ENCODE measurements around the gene LINC01488. TPM values are rescaled to one million over a fixed set of nuclear protein-coding genes. Genes with fewer than 3 reads are reported as not detected.

The LINC01488 gene
- total and polyA plus RNA-seq, 9 of the 15 experiments (the other 6 are each of a cell fraction or from before 2014, with no cell fraction given) = not detected

DNA sequence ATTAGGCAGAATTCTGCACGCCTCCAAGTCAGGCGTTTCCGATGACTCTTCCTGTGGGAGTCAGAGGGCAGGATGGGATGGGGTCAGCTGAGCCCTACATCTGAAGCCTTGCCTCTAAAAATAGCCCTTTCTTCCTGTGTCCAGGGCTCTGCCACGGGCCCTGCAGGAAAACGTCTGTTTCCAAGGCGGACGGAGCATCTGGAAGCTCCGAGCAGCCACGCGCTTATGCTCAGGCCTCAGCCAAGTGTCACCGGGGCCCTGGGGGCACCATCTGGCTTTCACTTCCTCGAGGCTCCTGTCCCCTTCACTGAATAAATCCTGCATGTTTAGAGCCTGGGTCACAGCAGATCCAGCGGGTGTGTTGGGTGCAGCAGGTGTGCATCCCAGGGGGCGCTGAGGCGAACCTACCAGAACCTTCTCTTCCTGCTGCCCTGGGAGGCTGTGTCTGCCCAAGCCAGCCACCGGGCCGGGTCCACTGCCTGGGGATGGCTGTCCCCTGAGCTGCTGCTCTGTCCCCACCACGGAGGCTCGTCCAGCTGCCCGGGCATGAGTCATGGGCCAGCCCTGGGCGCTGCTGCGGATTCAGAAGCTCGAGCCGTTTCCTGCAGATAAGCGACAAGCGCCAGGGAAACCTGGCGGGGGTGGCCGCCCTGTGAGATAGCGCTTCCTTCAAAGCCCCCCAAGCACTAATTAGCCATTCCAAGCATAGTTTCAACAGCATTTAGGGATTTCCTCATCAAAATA lies 32.0 kb upstream of the LINC01488 start (continued):
- TF ChIP-seq STAT5A (IDR thresholded peaks at IDR 0.05; ENCODE audit: borderline replicate concordance, low read length) (peak; percentile 57; the same call in 1 of the 2 replicates), ZNF512 (tag; IDR thresholded peaks at IDR 0.05) (no peak), ZNF77 (CRISPR knock-in tag; IDR thresholded peaks at IDR 0.05) (no peak), FIP1L1 (IDR thresholded peaks at IDR 0.05; ENCODE audit: low read depth, low read length, poor library complexity, severe bottlenecking) (no peak), SIN3A (IDR thresholded peaks at IDR 0.05; ENCODE audit: borderline replicate concordance in 2 of 2, control insufficient read depth in 1 of 2, low read depth in 2 of 2, low read length in 2 of 2) (no peak), WHSC1 (IDR thresholded peaks at IDR 0.05; ENCODE audit: low read length) (no peak), KLF13 (tag; IDR thresholded peaks at IDR 0.05; ENCODE audit: borderline replicate concordance, low read depth) (no peak), NCOA1 (IDR thresholded peaks at IDR 0.05; ENCODE audit: low read depth) (peak; percentile 55; the same call in 1 of the 2 replicates), NEUROD1 (IDR thresholded peaks at IDR 0.05; ENCODE audit: borderline replicate concordance, low read depth, low read length, partially characterized antibody) (peak; percentile 80), BCL6 (CRISPR knock-in tag; IDR thresholded peaks at IDR 0.05) (no peak), PML (IDR thresholded peaks at IDR 0.05; ENCODE audit: low read length) (peak; percentile 68; the same call in 1 of the 2 replicates), ZBTB7A (IDR thresholded peaks at IDR 0.05; ENCODE audit: borderline replicate concordance, control insufficient read depth, low read depth, low read length) (peak; percentile 94), HDAC3 (IDR thresholded peaks at IDR 0.05; ENCODE audit: borderline replicate concordance, partially characterized antibody) (peak; percentile 55), ZNF41 (CRISPR knock-in tag; conservative IDR thresholded peaks at IDR 0.05) (no peak), JUNB (CRISPR knock-in tag; conservative IDR thresholded peaks at IDR 0.05) (0 out of 2 replicates have a peak, but pooled peaks have one; percentile 9), IRF1 (CRISPR knock-in tag; IDR thresholded peaks at IDR 0.05; ENCODE audit: borderline replicate concordance) (no peak), FOSL1 (tag; conservative IDR thresholded peaks at IDR 0.05) (peak; percentile 93), MAFG (tag; conservative IDR thresholded peaks at IDR 0.05) (no peak), ZNF644 (tag; IDR thresholded peaks at IDR 0.05; ENCODE audit: low read depth) (no peak)
- TF ChIP-seq, protein P1, sequence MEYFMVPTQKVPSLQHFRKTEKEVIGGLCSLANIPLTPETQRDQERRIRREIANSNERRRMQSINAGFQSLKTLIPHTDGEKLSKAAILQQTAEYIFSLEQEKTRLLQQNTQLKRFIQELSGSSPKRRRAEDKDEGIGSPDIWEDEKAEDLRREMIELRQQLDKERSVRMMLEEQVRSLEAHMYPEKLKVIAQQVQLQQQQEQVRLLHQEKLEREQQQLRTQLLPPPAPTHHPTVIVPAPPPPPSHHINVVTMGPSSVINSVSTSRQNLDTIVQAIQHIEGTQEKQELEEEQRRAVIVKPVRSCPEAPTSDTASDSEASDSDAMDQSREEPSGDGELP (CRISPR knock-in tag; IDR thresholded peaks at IDR 0.05; ENCODE audit: borderline replicate concordance) = peak; percentile 92
- TF ChIP-seq, protein P2, sequence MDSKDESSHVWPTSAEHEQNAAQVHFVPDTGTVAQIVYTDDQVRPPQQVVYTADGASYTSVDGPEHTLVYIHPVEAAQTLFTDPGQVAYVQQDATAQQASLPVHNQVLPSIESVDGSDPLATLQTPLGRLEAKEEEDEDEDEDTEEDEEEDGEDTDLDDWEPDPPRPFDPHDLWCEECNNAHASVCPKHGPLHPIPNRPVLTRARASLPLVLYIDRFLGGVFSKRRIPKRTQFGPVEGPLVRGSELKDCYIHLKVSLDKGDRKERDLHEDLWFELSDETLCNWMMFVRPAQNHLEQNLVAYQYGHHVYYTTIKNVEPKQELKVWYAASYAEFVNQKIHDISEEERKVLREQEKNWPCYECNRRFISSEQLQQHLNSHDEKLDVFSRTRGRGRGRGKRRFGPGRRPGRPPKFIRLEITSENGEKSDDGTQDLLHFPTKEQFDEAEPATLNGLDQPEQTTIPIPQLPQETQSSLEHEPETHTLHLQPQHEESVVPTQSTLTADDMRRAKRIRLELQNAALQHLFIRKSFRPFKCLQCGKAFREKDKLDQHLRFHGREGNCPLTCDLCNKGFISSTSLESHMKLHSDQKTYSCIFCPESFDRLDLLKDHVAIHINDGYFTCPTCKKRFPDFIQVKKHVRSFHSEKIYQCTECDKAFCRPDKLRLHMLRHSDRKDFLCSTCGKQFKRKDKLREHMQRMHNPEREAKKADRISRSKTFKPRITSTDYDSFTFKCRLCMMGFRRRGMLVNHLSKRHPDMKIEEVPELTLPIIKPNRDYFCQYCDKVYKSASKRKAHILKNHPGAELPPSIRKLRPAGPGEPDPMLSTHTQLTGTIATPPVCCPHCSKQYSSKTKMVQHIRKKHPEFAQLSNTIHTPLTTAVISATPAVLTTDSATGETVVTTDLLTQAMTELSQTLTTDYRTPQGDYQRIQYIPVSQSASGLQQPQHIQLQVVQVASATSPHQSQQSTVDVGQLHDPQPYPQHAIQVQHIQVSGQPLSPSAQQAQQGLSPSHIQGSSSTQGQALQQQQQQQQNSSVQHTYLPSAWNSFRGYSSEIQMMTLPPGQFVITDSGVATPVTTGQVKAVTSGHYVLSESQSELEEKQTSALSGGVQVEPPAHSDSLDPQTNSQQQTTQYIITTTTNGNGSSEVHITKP (IDR thresholded peaks at IDR 0.05; ENCODE audit: partially characterized antibody) = peak; percentile 87

Data from K562 (cell line).